NB4 (cell line): Measurements from ENCODE around the gene MPZL1.

Experiments used
- DNase-seq: peaks from one replicate; pipeline ENCODE4 v3.0.0; 2010; ENCODE audit warnings: low read depth
- H3K4me3 ChIP-seq: one replicate; pipeline ENCODE4 v1.5.1; 2011; ENCODE audit warnings: mild to moderate bottlenecking, low read depth, low read length, moderate library complexity
- CTCF ChIP-seq: IDR thresholded peaks from one replicate; pipeline ENCODE4 v1.5.1; 2012; ENCODE audit warnings: low read depth, low read length
- MAX ChIP-seq: IDR thresholded peaks from 2 replicates; pipeline ENCODE4 v1.6.1; 2011; ENCODE audit warnings: low read depth, low read length
- MYC ChIP-seq: IDR thresholded peaks from 2 replicates; pipeline ENCODE4 v1.6.1; 2011; ENCODE audit warnings: low read depth, low read length
- POLR2A ChIP-seq: IDR thresholded peaks from 2 replicates; pipeline ENCODE4 v1.6.1; 2011; ENCODE audit warnings: mild to moderate bottlenecking; ENCODE audit not compliant: insufficient read length; ENCODE audit errors: extremely low read depth

Gene MPZL1

GRCh38 chr1:167833904-167834303, 112.1 kb downstream of the MPZL1 start:
- TF ChIP-seq MAX (no peak), CTCF (no peak), POLR2A (no peak), MYC (no peak)
- no peak for DNase-seq
- no peak overlapping the region for H3K4me3 ChIP-seq

DNA sequence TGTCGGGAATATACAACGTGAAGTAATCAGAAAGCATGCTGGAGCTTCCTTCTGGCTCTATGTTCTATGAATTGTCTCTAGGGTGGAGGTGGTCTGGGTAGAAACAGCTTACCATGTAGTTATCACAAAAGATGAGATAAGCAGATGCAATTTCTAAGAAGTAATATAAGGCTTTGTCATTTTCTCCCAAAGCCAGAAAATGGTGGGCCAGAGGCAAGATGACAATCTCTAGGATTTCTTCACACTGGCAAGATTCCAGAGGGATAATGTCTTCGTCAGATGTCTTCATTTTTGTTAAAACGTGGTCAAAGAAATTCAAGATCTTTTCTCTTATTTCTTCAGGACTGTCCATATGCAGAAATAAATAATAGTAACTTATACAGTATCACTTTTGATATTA, 114.4 kb downstream of the MPZL1 start:
- no peak for DNase-seq
- no peak overlapping the region for H3K4me3 ChIP-seq
- TF ChIP-seq MAX (no peak), POLR2A (no peak), MYC (no peak), CTCF (no peak)

DNA sequence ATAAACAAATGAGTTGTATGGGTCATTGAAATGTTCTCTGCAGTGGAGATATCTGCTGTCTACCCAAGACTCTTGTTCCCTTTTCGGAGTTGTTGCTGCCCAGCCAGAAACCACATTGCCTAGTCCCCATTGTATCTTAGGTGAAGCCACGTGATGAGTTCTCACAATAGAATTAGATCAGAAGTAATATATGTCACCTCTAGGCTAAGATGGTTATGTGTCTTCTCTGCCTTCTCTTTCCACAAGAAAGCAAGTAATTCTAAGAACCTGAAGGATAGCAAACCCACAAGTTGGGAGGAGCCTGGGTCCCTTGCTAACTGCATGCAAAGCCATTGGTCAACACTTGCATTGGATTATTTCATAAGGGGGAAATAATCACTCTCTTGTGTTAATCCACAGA, 115.5 kb downstream of the MPZL1 start:
- TF ChIP-seq CTCF (no peak), POLR2A (no peak), MYC (no peak), MAX (no peak)
- H3K4me3 ChIP-seq = no peak overlapping the region

GRCh38 chr1:167839009-167839408, 117.2 kb downstream of the MPZL1 start:
- DNase-seq = no peak
- H3K4me3 ChIP-seq = no peak overlapping the region
- TF ChIP-seq CTCF (no peak), MAX (no peak), MYC (no peak), POLR2A (no peak)

More for the DNA sequence above, 115.5 kb downstream of the MPZL1 start:
- no peak for DNase-seq
